Memory B cell (primary cell): ENCODE data around the gene IDUA.

Source experiments
- ATAC-seq: fragments of 150-1000 bp; cut with Tn5 transposase; 2 replicates; pipeline ENCODE4 v1.10.0; 2021; ENCODE audit warnings: low read depth, mild to moderate bottlenecking, moderate library complexity
- DNase-seq, 2 donors: peaks; one replicate each; pipeline ENCODE4 v3.0.0; 2022; ENCODE audit warnings: low spot score in 2 of 2
- H3K27ac Mint-ChIP-seq: one replicate; pipeline ENCODE4 v1.8.0; 2022; ENCODE audit warnings: mild to moderate bottlenecking, moderate library complexity, mixed read lengths
- H3K27me3 Mint-ChIP-seq: one replicate; pipeline ENCODE4 v1.8.0; 2022; ENCODE audit warnings: mixed read lengths
- H3K36me3 Mint-ChIP-seq: one replicate; pipeline ENCODE4 v1.8.0; 2022; ENCODE audit warnings: mild to moderate bottlenecking, mixed read lengths
- H3K4me1 Mint-ChIP-seq: one replicate; pipeline ENCODE4 v1.8.0; 2022; ENCODE audit warnings: mixed read lengths
- H3K4me3 Mint-ChIP-seq: one replicate; pipeline ENCODE4 v1.8.0; 2022; ENCODE audit warnings: mild to moderate bottlenecking, moderate library complexity, mixed read lengths
- H3K9me3 Mint-ChIP-seq: one replicate; pipeline ENCODE4 v1.8.0; 2022; ENCODE audit warnings: mixed read lengths

The IDUA gene

DNA sequence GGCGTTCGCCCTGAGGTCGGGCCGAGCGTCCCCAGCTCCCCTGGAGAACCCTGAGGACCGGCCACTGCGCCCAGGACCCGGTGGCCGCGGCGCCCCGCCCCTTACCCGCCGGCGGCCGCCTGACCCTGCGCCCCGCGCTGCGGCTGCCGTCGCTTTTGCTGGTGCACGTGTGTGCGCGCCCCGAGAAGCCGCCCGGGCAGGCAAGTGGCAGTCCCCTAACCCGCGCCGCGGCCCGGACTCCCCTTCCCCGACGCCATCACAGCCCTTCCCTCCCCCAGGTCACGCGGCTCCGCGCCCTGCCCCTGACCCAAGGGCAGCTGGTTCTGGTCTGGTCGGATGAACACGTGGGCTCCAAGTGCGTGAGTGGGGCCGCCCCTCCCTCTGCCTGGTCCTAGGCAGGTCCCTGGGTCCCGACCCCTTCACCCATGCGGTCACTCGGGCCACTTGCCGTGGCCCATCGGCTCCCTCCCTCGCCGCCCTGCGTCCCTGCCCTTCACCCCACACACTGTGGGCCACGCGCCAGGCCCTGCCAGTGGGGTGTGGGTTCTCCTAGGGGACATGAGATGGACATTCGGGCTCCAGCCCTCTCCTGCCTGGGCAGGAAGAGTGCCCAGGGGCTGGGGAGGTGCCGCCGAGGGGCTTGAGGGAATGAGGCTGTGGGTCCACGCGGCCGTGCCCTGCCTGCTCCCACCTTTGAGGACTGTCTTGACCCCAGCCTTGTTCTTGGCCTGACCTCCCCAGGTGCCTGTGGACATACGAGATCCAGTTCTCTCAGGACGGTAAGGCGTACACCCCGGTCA, 16.6 kb downstream of the IDUA start:
- H3K9me3 Mint-ChIP-seq, result no peaks in the 10 kb centered on the region
- no peaks in the 10 kb centered on the region for H3K36me3 Mint-ChIP-seq
- H3K27me3 Mint-ChIP-seq, result peaks cover 23% of the 10 kb centered on the region
- peaks cover 15% of the 10 kb centered on the region for H3K4me1 Mint-ChIP-seq
- no peak overlapping the region for H3K27ac Mint-ChIP-seq
- no peak for ATAC-seq
- no peak for DNase-seq
- no peak overlapping the region for H3K4me3 Mint-ChIP-seq

DNA sequence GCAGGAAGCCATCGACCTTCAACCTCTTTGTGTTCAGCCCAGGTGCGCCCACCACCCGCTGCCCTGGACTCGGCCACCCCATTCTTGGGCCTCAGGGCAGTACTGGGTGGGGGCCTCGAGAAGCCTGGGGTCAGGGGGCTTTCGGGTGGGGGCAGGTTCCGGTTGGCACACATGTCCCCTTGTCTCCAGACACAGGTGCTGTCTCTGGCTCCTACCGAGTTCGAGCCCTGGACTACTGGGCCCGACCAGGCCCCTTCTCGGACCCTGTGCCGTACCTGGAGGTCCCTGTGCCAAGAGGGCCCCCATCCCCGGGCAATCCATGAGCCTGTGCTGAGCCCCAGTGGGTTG, 17.2 kb downstream of the IDUA start:
- H3K27ac Mint-ChIP-seq, result no peak overlapping the region
- ATAC-seq (no peak), DNase-seq (no peak)
- H3K36me3 Mint-ChIP-seq, result no peaks in the 10 kb centered on the region
- no peak overlapping the region for H3K4me3 Mint-ChIP-seq
- no peaks in the 10 kb centered on the region for H3K9me3 Mint-ChIP-seq
- H3K4me1 Mint-ChIP-seq, result peaks cover 18% of the 10 kb centered on the region
- peaks cover 25% of the 10 kb centered on the region for H3K27me3 Mint-ChIP-seq

DNA sequence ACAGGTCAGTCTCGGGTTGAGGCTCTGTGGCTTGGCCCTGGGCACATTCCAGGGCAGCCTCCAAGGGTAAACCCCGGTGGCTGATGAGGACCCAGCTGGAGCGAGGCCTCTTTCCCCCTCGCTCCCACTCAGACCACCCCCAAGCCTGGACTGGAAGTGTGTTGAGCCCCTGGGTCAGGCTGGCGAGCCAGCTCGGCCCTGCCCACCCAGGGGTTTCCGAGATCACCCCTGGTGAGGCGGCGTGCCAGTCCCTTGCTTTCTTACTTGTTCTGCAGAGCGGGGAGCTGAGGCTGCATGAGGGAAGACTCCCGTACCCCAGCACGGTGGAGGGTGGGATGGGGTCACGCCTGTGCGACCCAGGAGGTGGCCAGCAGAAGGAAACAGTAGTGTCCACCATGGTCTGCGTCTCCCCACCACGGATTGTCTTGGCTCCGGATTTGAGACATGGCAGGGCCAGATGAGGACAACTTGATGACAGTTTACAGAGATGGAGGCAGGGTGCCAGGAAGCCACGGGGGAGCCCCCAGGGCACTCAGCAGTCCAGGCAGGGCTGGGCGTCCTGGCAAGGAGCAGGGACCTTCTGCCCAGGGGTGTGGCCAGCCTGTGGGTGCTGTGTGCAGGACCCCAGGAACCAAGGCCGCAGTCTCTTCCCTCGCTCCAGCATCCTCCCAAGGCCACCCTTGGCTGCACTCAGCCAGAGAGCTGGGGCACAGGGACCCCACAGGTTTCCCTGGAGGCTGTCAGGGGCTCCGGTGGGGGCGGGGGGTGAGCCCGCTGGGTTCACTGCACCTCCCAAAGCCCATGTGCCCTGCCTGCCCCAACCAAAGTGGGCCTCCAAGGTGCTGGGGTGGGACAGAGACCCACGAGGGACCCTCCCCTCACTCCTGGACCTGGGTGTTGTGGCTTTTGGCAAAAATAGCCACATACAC, 18.0 kb downstream of the IDUA start:
- Mint-ChIP-seq H3K27ac (no peak overlapping the region), H3K4me1 (peaks cover 15% of the 10 kb centered on the region), H3K4me3 (no peak overlapping the region), H3K27me3 (peaks cover 22% of the 10 kb centered on the region), H3K9me3 (no peaks in the 10 kb centered on the region), H3K36me3 (no peaks in the 10 kb centered on the region)
- no peak for ATAC-seq
- DNase-seq, result no peak

GRCh38 chr4:1006856-1007255, 20.0 kb downstream of the IDUA start:
- Mint-ChIP-seq H3K36me3 (no peaks in the 10 kb centered on the region), H3K4me1 (peaks cover 15% of the 10 kb centered on the region), H3K27me3 (peaks cover 20% of the 10 kb centered on the region), H3K9me3 (no peaks in the 10 kb centered on the region), H3K4me3 (no peak overlapping the region), H3K27ac (no peak overlapping the region)
- DNase-seq (no peak), ATAC-seq (no peak)

DNA sequence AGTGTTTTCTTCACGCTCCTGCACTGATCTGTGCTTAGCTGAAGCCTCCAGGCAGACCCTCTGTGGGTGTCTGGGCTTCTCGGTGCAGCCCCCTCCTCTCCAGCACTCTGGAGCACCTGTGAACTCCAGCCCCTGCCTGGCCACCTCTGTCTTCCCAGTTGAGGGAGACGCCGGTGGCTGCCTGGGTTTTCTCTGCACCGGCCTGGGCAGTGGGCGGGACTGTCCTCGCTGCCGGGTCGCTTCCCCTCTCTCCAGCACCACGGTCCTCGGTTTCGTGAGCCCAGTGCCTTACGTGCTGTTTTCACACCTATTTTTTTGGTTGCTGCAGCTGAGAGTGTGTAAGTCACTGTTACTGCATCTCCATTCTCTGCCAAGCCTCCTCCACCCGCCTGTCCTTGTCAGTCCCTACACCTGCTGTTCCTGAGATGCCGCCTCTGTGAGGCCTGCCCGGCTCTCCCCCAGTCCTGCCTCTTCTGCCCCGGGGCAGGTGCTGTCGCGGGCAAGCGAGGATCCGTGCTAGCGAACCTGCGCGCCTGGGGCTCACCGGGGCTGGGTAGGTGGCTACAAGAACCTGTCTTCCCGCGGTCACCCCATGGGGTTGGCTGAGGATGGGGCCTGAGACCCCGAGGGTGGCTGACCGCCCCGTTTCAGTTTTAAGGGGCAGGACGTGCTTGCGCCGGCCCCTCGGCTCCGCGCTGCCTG, 22.1 kb downstream of the IDUA start:
- DNase-seq (peak; percentile 47 to 59), ATAC-seq (peak; percentile 7)
- Mint-ChIP-seq H3K4me3 (peak overlapping the region; percentile 74), H3K27ac (no peak overlapping the region), H3K36me3 (no peaks in the 10 kb centered on the region), H3K9me3 (no peaks in the 10 kb centered on the region), H3K27me3 (peaks cover 19% of the 10 kb centered on the region), H3K4me1 (peaks cover 15% of the 10 kb centered on the region)

GRCh38 chr4:1009542-1010394, 22.9 kb downstream of the IDUA start:
- peak; percentile 74 to 79 for DNase-seq
- H3K27ac Mint-ChIP-seq, result peak overlapping the region; percentile 82
- peak; percentile 57 for ATAC-seq
- H3K36me3 Mint-ChIP-seq, result no peaks in the 10 kb centered on the region
- H3K4me3 Mint-ChIP-seq, result peak overlapping the region; percentile 91
- no peaks in the 10 kb centered on the region for H3K9me3 Mint-ChIP-seq
- H3K27me3 Mint-ChIP-seq, result peaks cover 17% of the 10 kb centered on the region
- peaks cover 15% of the 10 kb centered on the region for H3K4me1 Mint-ChIP-seq

GRCh38 chr4:1010395-1011021, 23.7 kb downstream of the IDUA start:
- peak overlapping the region; percentile 91 for H3K4me3 Mint-ChIP-seq
- peaks cover 15% of the 10 kb centered on the region for H3K27me3 Mint-ChIP-seq
- peaks cover 15% of the 10 kb centered on the region for H3K4me1 Mint-ChIP-seq
- DNase-seq, result peak; percentile 38 to 58
- ATAC-seq, result peak; percentile 5
- no peaks in the 10 kb centered on the region for H3K9me3 Mint-ChIP-seq
- peak overlapping the region; percentile 82 for H3K27ac Mint-ChIP-seq
- no peaks in the 10 kb centered on the region for H3K36me3 Mint-ChIP-seq

- ATAC-seq (peak; percentile 66), DNase-seq (peak; percentile 79 to 88)
- Mint-ChIP-seq H3K4me1 (peaks cover 15% of the 10 kb centered on the region), H3K27ac (peak within 1 kb of the TSS; percentile 82), H3K9me3 (no peaks in the 10 kb centered on the region), H3K27me3 (peaks cover 13% of the 10 kb centered on the region), H3K36me3 (no peaks in the 10 kb centered on the region), H3K4me3 (peak within 1 kb of the TSS; percentile 91)
Measured at GRCh38 chr4:1011022-1011665, 24.3 kb downstream of the IDUA start, which contains the start of gene FGFRL1. Gene FGFRL1 (plus strand): TSS chr4:1011626. CDS start chr4:1012486, 860 bp downstream.

- no peak overlapping the region for H3K27ac Mint-ChIP-seq
- DNase-seq, result no peak
- no peaks in the 10 kb centered on the region for H3K36me3 Mint-ChIP-seq
- H3K4me1 Mint-ChIP-seq, result peaks cover 15% of the 10 kb centered on the region
- no peak for ATAC-seq
- H3K4me3 Mint-ChIP-seq, result no peak overlapping the region
- H3K9me3 Mint-ChIP-seq, result no peaks in the 10 kb centered on the region
- H3K27me3 Mint-ChIP-seq, result peaks cover 13% of the 10 kb centered on the region
Measured at GRCh38 chr4:1011666-1012033, 24.8 kb downstream of the IDUA start.

DNA sequence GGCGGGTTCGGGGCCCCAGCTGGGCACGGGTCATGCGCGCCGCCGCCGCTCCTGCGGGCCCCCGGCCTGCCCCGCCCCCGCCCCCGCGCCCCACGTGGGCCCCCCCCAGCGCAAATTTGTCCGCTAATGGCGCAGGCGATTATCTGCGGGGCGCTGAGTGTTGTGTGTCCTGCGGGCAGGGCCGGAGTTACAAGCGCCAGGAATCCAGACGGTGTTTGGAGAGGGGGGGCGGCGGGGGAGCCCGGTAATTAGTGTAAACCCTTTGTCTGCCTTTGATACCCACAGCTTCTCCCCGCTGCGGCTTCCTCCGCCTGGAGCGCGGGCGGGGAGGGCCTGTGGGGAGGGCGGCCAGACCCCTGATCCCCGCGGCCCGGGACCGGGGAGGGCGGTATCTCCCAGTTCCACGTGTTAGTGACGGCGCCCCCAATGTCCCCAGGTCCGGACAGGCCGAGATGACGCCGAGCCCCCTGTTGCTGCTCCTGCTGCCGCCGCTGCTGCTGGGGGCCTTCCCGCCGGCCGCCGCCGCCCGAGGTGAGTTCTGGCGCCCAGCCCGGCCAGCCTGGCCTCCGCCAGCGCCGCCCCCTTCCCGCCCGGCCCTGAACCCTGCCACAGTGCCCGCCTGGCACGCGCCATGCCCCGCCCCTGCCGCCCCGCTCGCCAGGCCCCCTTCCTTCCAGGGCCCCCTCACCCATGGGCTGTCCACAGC, 25.3 kb downstream of the IDUA start:
- no peak for DNase-seq

GRCh38 chr4:1013225-1014073, 26.6 kb downstream of the IDUA start:
- Mint-ChIP-seq H3K4me3 (peak overlapping the region; percentile 54), H3K9me3 (no peaks in the 10 kb centered on the region), H3K36me3 (no peaks in the 10 kb centered on the region), H3K27me3 (peaks cover 5% of the 10 kb centered on the region), H3K27ac (no peak overlapping the region), H3K4me1 (peaks cover 13% of the 10 kb centered on the region)
- ATAC-seq (no peak), DNase-seq (no peak)

More for the DNA sequence above, 25.3 kb downstream of the IDUA start:
- Mint-ChIP-seq H3K27me3 (peaks cover 10% of the 10 kb centered on the region), H3K36me3 (no peaks in the 10 kb centered on the region), H3K4me1 (peaks cover 13% of the 10 kb centered on the region), H3K9me3 (no peaks in the 10 kb centered on the region), H3K27ac (no peak overlapping the region), H3K4me3 (peak overlapping the region; percentile 77)
- peak; percentile 5 for ATAC-seq
